Stimulated activated naive CD4-positive, alpha-beta T cell treated with Interleukin-2 at 50 U/mL for 16 hours (primary cell): ENCODE measurements around the gene HOXA1.

Experiments
- DNase-seq: peaks from one replicate; lab custom pipeline; 2025; lab: John Stamatoyannopoulos, UW

Gene HOXA1

DNA sequence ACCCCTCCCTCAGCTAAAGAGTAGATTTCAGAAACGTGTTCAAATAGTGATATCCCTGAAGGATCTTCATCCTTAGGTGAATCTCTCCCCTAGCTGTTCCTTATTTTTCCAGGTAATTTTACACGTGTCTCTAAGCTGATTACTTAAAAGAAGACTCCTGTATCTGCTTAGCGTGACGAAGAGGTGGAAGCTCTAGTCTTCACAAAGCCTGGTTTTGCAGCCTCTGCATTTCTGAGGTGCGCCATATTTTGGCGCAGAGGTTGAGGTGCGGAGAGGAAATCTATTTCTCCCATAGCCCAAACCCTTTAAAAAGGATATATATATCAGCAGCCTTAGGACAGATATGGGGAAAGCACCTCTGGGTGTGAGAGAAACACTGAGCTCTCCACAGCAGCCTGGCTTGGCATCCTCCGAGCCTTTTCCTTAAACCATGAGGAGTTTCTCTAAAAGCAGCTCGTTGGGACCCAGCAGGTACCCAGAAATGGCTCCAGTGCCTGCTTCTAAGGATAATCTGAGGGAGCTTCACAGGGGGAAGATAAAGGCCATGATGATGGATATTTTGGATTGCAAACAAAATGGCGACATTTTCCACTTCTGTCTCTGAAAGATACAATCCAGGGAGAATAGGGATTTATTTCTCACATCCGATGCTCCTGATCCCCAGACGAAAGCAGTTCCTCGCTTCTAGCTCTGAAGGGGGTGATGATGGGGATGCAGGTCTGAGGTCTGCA lies 9.7 kb upstream of the HOXA1 start:
- DNase-seq, result no peak

DNA sequence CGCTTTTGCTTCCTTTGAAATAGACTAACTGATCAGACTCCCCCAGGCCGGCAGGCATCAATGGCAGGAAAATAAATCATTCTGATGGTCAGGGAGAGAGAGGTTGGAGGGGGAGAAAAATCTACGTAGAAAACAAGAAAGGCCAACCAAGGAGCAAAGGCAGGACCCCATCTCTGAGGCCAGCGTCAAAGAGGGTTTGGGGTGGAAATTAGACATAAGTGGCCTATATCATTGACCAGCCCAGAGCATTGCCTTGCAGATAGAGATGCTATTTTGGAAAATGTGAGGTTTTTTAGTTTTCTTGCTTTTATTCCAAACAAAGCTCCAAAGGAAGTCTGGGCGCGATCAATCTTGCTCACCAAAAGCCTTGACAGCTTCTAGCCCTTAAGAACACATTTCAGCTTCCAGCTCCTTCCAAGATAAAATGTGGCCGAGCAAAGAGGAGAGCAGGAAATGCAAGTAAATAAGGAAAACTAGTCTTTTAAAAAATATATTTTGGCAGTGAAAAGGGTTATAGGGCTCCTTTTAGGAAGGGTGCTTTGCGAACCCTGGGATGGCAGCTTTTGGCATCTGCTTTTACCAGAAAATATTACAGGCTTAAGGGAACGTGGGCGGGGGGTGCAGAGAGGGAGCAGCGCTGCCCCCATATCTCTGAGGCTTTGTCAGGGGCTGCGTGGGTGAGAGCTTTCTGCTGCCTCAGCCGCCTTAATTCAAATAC lies 8.7 kb upstream of the HOXA1 start:
- no peak for DNase-seq

DNA sequence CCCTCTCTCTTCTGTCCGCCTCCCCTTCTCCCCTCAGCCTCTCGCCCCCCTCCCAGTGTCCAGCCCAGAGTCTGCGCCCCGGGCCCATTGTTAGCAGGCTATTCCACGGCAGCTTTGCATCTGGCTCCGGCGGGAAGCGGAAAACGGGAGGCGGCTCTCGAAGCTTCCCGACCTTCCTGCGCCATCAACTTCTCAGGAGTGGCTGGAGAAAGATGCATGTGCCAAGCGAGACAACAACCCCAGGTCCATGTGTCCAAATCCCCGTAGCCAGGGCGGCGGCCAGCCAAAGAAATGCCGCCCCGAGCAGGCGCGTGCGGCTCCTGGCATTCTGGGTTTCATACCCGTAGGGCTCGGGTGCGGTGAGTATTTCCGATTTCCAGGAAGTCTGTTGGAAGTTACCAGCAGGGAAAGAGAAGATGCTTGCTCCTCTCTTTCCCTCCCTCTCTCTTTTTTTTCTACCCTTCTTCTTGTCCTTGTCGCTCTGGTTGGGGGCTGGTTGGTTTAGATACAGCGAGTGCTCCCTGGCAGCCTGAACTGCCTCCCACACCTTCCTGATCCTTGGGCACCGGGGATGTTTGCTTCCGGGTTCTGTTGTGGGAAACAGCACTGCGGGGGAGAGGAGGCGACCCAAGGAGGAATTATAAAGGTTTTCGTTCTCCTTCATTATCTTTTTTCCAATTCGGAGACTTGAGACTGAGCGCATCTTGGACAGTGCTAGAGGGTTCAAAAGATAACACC lies 7.9 kb upstream of the HOXA1 start:
- DNase-seq, result no peak

DNA sequence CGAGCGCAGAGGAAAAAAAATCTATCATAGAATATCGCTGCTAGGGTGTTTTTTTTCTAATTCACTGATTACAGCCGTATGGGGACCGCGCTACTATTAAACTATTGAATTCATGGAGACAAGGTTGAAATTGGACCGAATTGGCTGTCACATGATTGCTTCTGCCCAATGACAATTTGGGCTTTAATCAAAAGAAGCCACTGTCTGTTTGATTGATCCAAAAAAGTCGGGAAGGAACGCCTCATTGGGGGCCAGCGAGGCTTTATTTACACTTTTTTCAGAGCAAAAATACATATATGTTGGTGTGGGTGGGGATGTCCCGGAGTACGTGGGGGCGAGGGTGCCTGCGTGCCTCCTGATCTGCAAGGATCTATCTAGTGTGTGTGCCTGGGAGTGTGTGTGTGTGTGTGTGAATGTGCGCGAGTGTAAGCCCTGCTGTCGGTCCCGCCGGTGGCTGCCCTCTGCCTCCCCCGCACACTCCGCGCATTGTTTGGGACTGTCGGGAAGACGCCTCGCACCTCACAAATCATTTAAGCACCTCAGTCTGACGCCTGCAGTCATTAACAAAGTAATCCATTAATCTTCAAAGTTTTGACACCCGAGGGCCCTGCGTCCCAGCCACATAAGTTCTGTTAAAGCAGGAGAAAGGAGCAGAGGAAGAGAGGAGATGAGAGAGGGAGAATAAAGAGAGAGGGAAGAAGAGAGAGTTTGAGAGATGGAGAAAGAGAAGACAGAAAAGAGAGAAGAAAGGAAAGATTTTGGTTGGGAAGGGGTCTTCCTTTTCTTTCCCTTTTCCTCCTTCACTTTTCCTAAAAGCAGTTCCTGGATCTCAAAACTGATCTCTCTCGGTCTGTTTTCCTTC lies 7.0 kb upstream of the HOXA1 start, which contains the start of gene HOXA2:
HOXA2 (minus strand) TSS at position 103 of the 862 bp plus-strand sequence. CDS start 183 bp downstream, outside the sequence.
- DNase-seq, result no peak

DNA sequence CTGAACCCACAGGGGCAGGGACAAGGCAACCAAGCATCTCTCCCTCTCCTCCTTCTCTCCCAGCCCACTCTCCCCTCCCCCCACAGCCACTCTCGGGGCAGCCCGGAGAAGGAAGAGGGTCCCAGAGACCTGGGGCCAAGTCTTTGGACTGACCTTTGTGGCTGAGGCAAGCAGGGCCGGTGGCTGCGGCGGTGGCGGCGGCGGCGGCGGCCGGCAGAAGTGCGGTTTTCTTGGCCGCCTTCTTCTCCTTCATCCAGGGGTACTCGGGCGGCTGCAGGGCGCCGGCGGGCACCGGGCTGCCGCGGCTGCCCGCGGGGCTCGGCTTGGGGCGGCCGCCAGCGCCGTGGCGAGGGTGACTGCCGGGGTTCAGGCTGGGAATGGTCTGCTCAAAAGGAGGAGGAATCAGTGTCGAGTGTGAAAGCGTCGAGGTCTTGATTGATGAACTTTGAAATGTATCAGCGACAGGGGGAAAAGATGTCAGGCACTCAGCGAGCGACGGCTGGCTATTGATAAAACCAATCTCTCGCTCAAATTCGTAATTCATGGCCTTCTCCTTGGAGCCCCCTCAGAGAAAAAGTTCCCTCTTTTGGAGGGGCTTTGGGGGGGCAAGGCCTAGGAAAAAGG lies 6.3 kb upstream of the HOXA1 start:
- no peak for DNase-seq

DNA sequence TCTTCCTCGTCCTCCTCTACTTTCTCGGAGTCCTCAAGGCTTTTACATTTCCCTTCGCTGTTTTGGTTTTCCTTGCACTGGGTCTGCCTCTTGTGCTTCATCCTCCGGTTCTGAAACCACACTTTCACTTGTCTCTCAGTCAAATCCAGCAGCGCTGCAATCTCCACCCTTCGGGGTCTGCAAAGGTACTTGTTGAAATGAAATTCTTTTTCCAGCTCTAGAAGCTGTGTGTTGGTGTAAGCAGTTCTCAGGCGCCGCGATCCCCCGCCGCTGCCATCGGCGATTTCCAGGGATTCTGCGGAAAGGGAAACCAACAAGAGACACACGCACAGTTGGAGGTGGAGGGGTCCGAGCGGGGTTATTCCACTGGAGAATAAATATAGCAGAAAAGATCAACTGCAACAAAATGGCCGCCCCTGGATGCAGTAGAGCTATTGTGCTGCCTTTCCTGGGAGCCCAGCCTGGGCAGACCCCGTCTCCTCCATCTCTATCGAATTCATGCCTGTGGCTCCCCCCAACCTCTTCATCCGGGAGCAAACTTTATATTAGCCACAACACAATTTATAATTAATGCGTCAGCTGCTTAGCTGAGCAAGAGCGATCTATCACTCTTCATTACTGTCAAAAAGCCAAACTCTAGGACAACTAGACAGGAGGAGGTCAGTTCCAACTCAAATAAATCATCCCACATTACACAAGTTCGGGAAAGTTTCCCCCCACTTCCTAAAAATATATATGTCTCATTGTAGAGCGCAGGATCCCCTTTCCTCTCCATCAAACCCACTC lies 5.6 kb upstream of the HOXA1 start:
- DNase-seq, result no peak

DNA sequence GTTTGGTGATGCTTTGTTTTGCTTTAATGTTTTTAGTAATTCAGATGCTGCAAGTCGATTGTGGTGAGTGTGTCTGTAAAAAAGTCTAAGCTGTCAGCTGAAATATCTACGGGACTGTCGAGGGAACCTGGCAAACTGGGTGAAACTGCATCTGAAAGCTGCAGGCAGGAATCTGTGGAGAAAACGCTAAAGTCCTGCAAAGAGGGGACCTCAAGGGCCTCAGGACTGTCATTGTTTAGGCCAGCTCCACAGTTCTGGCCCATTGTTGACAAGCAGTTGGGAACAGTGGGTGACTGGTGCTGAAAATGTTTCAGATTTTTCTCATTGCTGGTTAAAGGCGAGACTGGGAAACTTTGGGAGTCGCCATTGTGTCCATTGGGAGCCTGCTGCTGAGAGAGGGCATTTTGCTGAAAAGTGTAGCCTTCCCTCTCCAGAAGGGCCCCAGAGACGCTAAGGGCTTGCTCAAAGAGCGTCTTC lies 4.9 kb upstream of the HOXA1 start:
- no peak for DNase-seq

DNA sequence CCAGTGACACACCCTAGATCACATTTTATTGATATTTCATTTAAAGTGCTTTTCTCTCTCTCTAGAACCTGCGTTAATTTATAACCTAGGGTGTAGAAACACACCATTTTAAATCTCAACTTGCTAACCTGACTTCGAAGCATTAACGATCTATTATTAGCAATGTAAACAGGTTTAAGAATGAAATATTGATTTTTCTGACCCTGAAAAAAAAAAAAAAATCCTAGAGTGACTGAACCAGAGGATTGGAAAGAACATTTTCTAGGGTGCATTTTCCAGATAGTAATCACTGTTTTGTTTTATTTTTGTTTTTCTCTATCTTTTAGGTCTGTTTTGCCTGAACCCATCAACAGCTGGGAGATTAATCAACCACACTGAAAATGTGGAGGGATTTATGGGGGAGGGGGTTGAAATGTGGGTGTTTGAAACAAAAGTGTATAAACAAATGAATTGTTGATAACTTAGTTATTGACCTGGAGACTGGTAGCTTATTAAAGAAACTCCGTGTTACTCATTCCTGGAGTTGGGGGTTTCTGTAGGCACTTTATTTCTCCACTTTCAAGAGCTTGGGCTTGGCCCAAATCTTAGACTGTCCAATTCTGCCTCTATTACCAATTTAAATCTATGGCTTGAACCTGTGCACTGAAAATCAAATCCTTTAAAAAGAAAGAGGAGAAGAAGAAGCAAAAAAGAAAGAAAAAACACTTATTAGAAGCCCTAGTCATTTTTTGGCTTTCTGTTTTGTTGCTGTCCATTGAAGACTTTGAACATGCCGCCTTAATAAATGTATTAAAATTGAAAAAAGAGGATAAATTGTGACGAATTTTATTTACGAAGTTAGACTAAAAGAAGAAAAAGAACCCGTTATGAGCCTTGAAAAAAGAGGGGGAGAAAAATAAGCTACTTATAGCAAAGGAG lies 3.9 kb upstream of the HOXA1 start:
- no peak for DNase-seq

DNA sequence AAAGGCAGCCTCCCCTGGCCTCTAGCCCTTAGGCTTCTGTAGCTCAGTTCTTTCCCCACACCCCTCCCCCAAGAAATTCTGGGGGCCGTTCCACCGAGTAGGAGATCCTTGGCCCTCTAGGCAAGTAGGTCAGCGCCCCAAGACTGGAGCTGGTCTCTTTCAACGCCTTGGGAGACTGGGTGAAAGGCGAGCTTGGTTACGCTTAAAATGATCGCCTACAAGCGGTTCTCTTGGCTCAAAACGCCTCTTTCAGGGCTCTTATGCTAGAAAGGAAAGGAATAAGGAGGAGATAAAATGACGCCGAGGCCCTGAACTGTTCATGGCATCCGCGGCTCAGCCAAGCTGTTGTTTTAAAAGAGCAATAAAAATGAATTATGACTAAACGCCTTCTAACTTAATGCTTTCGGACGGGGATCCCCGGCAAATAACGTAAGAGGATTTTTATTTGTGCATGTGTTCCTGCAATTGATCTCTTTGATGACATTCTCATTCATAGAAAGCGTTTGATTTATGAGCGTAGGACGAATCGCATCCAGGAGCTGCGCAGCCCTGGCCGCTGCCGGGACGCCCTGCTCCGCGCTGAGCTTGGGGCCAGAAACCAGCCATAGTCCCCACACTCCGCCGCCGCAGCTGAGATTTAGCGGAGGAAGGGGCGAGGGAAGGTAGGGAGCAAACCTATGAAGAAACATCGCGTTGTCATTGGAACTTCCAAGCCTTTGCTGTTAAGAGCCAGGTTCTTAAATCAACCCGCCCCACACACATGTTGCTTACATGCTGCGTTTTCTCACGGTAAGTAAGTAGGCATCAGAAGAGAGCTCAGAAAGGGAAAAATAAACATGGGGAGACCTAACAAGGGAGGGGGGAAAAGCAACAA lies 3.0 kb upstream of the HOXA1 start:
- DNase-seq, result no peak

DNA sequence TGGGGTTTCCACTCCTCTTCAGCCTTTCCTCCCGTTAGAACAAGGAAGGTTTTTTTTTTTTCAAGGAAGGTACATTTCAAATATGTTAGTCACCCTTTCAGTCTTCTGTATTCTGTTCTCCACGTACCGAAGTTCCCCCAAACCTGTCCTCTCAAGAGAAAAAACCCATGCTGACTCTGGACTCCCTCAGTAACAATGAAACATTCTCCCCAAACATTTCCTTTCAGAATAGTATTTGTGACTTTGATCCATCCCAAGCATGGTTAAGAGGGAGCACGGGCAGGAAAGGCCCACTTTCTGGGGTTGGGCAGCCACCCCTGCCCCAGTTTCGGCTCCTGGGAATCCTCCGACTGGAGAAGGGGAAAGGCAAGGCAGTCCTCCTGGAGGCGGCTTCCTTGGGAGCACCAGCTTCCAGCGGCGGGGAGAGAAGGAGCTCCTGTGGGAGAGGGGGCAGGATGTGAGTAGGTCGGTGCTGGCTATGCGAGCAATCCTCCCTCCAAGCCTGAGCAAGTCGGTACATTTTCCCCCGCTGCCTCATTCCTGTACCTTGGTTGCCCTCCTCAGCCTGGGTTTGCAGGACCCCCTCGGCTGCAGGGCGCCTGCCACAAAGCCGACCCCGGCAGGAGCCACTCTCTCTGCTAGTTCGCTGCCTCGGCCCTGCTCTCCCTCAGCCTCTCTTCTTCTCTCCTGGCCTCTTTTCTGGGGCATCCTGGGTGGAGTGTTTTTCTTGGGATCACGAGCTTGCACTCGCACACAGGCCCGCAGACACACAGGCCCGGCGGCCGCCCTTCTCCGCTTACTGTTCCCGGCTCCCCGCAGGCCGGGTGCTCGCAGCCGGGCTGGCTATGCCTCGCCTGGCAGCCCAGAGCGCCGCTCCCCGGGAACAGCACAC lies 2.1 kb upstream of the HOXA1 start:
- no peak for DNase-seq

DNA sequence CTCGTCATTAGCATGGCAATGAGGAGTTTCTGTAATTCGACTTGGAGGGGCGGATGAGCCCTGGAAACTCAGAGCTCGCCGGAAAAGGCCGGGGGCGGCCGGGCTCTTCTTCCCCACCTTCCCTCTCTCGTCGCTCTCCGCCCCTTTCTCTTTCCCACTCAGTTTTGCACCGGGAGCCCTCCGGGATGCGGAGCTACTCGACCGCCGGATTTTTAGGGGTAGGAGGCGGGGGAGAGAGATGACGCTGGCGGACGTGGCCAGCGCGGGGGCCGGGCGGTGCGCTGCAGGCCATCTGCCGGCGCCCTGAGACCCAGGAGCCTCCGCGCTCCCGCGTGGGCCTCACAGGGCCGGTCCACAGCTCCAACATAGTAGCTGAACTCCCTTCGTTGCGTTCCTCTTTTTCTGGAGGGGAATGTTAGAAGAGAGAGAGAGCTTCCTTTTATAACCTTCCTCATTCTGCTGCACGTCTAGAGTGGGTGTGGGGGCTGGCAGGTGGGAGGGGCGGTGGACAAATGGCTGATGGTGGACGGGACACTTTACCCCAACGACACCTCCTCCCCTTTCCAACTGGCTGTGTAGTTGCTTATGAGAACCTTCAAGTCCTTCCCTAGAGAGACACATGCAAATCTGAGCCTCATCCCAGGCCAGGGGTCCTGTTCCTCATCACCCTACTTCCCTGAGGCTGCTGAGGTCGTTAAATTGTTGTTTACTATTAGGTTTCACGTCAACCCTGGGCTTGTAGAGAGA lies 1.1 kb upstream of the HOXA1 start:
- no peak for DNase-seq

DNA sequence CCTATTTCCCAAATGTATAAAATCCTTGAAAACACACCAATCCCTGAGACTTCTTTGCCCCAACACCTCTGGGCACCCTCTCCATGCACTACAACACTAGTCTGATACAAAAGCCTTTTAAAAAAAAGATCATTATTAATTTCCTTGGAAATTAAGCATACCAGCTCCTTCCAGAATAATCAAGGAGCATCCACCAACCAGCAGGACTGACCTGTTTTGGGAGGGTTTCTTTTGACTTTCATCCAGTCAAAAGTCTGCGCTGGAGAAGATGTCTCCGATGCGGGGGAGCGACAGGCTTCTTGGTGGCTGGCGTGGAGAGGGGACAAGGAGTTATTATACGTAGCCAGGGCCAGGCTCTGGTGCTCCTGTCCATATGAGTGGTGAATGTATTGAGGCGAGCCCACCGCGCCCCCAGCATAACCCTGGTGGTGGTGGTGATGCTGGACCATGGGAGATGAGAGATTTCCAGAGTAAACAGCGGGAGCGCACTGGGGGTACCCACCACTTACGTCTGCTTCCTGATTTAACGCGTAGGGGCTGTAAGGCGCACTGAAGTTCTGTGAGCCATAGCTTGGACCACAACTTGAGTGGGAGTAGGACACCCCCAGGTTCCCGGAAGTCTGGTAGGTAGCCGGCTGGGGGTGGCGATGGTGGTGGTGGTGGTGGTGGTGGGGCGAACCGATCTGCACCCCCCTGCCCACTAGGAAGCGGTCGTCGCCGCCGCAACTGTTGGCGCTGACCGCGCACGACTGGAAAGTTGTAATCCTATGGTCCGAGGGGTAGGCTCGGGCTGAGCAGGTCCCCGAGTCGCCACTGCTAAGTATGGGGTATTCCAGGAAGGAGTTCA lies 527 bp downstream of the HOXA1 start:
- DNase-seq, result no peak

DNA sequence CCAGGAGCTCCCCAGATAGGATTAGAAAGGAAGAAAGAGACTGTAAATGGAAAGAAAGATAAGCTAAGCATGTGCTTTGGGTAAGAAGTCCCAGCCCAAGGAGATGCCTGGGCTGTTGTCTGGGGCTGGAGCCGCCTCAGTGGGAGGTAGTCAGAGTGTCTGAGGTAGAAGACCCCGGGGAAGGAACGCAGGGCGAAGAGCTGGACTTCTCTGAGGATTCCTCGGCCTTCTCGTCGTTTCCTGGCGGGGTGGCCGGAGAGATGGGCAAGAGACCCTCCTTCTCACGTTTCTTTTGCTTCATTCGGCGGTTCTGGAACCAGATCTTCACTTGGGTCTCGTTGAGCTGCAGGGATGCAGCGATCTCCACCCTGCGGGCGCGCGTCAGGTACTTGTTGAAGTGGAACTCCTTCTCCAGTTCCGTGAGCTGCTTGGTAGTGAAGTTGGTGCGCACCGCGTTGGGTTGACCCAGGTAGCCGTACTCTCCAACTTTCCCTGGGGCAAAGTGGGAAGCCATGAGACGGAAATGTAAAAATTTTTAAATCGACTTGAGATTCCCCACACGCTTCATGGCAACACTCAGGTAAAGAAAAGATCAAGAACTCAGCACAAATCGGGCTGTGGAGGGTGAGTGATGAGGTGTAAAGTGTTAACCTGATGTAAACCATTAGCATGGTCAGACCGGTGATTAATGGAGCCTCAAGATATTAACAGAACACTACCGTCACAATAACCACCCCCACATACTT lies 1.3 kb downstream of the HOXA1 start:
- no peak for DNase-seq

DNA sequence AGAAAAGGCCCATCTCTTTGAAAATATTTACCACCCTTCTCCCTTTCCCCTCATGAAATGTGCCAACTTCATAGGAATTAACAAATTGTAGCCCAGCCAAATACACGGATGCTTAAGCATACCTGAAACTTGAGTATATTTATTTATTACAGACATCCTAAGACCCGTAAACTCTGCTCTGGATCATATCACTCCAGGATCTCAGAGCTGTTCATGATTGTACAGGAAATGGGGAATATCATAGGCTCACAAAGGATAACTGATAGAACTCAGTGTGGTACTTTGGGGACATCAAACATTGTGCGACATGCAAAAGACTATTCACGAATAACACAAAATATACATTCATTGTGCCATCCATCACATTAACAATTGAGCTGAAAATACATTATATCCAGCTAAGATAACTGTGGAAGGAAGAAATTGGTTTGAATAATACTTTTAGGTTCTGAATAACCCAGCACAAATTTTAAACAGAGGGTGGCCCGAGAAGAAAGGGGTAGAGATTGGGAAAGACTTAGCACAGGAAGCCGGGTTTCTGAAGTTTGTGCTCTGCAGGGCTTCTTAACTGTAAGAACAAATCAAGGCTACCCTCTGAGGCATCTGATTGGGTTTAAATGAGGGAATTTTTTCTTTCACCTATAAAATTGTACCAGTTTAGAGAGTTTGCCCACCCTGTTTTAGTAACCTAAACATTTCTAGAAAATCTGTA lies 2.5 kb downstream of the HOXA1 start:
- no peak for DNase-seq

DNA sequence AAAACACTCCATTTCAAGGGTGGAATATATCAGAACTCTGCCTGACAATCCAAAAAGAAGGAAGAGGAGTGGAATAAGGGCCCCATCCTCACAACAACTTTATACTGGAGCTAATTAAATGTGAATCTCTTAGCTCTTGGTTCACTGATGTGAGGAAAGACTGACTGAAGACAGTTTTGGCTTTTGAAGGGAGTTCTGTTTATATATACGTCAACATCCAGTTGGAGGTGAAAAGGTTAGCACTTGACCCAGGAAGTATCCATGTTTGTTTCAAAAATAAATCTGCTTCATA lies 3.0 kb downstream of the HOXA1 start:
- DNase-seq, result no peak
